ENCODE results near the gene FCRL6. TPM values are rescaled to one million over a fixed set of nuclear protein-coding genes. Genes with fewer than 3 reads are reported as not detected.

Gene FCRL6
- total and polyA plus RNA-seq, 2 of the 13 experiments (the other 11 are each of a cell fraction or from before 2014, with no cell fraction given): not detected

DNA sequence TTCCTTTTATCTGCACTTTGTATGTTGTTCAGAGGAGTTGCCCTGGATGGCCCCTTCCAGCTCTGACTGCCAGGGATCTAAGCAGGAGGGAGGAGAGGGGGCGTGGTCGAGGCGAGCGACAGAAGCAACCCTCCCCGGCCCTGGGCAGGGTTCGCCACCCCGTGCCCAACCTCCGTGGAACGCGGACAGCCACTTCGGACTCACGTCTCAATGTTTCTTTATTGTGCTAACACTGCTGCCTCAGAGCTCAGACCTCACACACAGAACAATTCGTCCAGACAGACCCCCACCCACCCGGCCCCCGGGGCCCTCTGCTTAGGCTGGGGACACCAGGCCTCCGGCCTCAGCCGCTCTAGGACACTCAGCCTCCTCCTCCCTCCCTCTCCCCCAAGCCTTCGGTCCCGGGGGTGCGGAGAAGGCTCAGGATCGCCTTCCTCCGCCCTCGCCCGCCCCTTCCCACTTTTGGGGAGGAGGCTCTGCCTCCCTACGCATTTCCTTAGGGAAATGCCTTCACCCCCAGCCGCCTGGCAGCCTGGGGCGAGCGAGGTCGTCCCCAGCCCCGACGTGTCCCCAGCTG, 52.0 kb downstream of the FCRL6 start:
- Histone ChIP-seq H3K9me3 (ENCODE audit: low read length) (no peaks in the 10 kb centered on the region), H3K27ac (ENCODE audit: extremely low read length, insufficient read depth, low read length) (no peak overlapping the region), H3K79me2 (ENCODE audit: insufficient read depth, low read length) (no peaks in the 10 kb centered on the region), H3K4me3 (replicated peaks in 1 of 3; ENCODE audit: insufficient read depth in 1 of 3, low read depth in 2 of 3, low read length in 3 of 3) (peak overlapping the region in 1 of 3 experiments; percentile 33; a peak in 2 of 6 replicates), H3K4me2 (ENCODE audit: low read depth, low read length) (peak overlapping the region; percentile 42), H3K36me3 (replicated peaks in 1 of 2; ENCODE audit: control insufficient read depth in 1 of 2, insufficient read depth in 2 of 2, low read length in 2 of 2) (no peaks in the 10 kb centered on the region), H3K9ac (ENCODE audit: insufficient read depth, low read depth, low read length) (no peak overlapping the region), H4K20me1 (ENCODE audit: insufficient read depth, low read length) (no peaks in the 10 kb centered on the region), H3K4me1 (ENCODE audit: insufficient read depth, low read length) (no peaks in the 10 kb centered on the region), H2AFZ (ENCODE audit: low read length) (no peak overlapping the region), H3K27me3 (ENCODE audit: control insufficient read depth in 1 of 2, insufficient read depth in 2 of 2, low read length in 2 of 2) (peaks cover 4 to 27% of the 10 kb centered on the region in 2 experiments; a peak in 4 of 5 replicates)
- no TSS peak for BruUV-seq (replicated peaks)
- 7% methylated on average over 24 of the region's 31 CpGs for WGBS (ENCODE audit: low lambda C conversion rate)
- CTCF ChIA-PET (ENCODE audit: low intra/inter-chr PET ratio, low total read pairs): no interaction called here
- ATAC-seq: peak; percentile 36
- DNase-seq (ENCODE audit: low spot score): no peak
- no peak for FAIRE-seq
- POLR2A ChIA-PET: no interaction called here
- in situ Hi-C loops (cut with HindIII; ENCODE audit: extremely low pct_ligation_motif_present, low pct_unique_long_range_greater_than_20kb): no loop called here
- intact Hi-C loops (cut with micrococcal nuclease; ENCODE audit: unreplicated experiment): no loop called here
- TF ChIP-seq CCAR2 (optimal IDR thresholded peaks at IDR 0.05; ENCODE audit: low read depth, low read length): no peak
- no peak for TF ChIP-seq KDM5A (IDR thresholded peaks at IDR 0.05; ENCODE audit: borderline replicate concordance, low read length)
- no peak for TF ChIP-seq ZNF552 (CRISPR knock-in tag; IDR thresholded peaks at IDR 0.05; ENCODE audit: borderline replicate concordance)
- TF ChIP-seq, protein P1, sequence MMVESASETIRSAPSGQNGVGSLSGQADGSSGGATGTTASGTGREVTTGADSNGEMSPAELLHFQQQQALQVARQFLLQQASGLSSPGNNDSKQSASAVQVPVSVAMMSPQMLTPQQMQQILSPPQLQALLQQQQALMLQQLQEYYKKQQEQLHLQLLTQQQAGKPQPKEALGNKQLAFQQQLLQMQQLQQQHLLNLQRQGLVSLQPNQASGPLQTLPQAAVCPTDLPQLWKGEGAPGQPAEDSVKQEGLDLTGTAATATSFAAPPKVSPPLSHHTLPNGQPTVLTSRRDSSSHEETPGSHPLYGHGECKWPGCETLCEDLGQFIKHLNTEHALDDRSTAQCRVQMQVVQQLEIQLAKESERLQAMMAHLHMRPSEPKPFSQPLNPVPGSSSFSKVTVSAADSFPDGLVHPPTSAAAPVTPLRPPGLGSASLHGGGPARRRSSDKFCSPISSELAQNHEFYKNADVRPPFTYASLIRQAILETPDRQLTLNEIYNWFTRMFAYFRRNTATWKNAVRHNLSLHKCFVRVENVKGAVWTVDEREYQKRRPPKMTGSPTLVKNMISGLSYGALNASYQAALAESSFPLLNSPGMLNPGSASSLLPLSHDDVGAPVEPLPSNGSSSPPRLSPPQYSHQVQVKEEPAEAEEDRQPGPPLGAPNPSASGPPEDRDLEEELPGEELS (CRISPR knock-in tag; IDR thresholded peaks at IDR 0.05): no peak
- TF ChIP-seq, protein P2, sequence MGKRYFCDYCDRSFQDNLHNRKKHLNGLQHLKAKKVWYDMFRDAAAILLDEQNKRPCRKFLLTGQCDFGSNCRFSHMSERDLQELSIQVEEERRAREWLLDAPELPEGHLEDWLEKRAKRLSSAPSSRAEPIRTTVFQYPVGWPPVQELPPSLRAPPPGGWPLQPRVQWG (CRISPR knock-in tag; IDR thresholded peaks at IDR 0.05; ENCODE audit: borderline replicate concordance, low read depth): no peak
- no peak for TF ChIP-seq DR1 (CRISPR knock-in tag; IDR thresholded peaks at IDR 0.05)
- TF ChIP-seq ZBTB20 (CRISPR knock-in tag; IDR thresholded peaks at IDR 0.05; ENCODE audit: borderline replicate concordance, low read depth): no peak
- no peak for TF ChIP-seq KAT2B (IDR thresholded peaks at IDR 0.05; ENCODE audit: borderline replicate concordance, low read depth, low read length)
- no peak for TF ChIP-seq DPF2 (CRISPR knock-in tag; IDR thresholded peaks at IDR 0.05; ENCODE audit: borderline replicate concordance, low read depth)
- no peak for TF ChIP-seq SIX1 (CRISPR knock-in tag; IDR thresholded peaks at IDR 0.05; ENCODE audit: borderline replicate concordance)
- TF ChIP-seq, protein P3, sequence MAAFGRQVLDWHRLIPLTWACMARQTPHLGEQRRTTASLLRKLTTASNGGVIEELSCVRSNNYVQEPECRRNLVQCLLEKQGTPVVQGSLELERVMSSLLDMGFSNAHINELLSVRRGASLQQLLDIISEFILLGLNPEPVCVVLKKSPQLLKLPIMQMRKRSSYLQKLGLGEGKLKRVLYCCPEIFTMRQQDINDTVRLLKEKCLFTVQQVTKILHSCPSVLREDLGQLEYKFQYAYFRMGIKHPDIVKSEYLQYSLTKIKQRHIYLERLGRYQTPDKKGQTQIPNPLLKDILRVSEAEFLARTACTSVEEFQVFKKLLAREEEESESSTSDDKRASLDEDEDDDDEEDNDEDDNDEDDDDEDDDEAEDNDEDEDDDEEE (CRISPR knock-in tag; IDR thresholded peaks at IDR 0.05): no peak
- TF ChIP-seq ZSCAN22 (CRISPR knock-in tag; IDR thresholded peaks at IDR 0.05): no peak
- TF ChIP-seq, protein P4, sequence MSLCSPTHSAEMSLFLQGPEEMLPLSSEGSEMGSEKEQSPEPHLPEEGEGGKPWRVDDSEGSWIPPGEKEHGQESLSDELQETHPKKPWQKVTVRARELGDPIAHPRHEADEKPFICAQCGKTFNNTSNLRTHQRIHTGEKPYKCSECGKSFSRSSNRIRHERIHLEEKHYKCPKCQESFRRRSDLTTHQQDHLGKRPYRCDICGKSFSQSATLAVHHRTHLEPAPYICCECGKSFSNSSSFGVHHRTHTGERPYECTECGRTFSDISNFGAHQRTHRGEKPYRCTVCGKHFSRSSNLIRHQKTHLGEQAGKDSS (CRISPR knock-in tag; IDR thresholded peaks at IDR 0.05; ENCODE audit: borderline replicate concordance, low read depth): no peak
- TF ChIP-seq RXRB (CRISPR knock-in tag; IDR thresholded peaks at IDR 0.05; ENCODE audit: borderline replicate concordance): no peak
- TF ChIP-seq, protein P5, sequence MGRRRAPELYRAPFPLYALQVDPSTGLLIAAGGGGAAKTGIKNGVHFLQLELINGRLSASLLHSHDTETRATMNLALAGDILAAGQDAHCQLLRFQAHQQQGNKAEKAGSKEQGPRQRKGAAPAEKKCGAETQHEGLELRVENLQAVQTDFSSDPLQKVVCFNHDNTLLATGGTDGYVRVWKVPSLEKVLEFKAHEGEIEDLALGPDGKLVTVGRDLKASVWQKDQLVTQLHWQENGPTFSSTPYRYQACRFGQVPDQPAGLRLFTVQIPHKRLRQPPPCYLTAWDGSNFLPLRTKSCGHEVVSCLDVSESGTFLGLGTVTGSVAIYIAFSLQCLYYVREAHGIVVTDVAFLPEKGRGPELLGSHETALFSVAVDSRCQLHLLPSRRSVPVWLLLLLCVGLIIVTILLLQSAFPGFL (CRISPR knock-in tag; IDR thresholded peaks at IDR 0.05): no peak
- no peak for TF ChIP-seq GATAD2A (CRISPR knock-in tag; IDR thresholded peaks at IDR 0.05)
- no peak for TF ChIP-seq NCOA2 (CRISPR knock-in tag; IDR thresholded peaks at IDR 0.05)
- TF ChIP-seq, protein P6, sequence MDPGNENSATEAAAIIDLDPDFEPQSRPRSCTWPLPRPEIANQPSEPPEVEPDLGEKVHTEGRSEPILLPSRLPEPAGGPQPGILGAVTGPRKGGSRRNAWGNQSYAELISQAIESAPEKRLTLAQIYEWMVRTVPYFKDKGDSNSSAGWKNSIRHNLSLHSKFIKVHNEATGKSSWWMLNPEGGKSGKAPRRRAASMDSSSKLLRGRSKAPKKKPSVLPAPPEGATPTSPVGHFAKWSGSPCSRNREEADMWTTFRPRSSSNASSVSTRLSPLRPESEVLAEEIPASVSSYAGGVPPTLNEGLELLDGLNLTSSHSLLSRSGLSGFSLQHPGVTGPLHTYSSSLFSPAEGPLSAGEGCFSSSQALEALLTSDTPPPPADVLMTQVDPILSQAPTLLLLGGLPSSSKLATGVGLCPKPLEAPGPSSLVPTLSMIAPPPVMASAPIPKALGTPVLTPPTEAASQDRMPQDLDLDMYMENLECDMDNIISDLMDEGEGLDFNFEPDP (CRISPR knock-in tag; conservative IDR thresholded peaks at IDR 0.05): no peak
- TF ChIP-seq PHB2 (IDR thresholded peaks at IDR 0.05; ENCODE audit: partially characterized antibody): no peak

Data from HepG2 (cell line).